ENCODE results near the gene CACNA1G.

- TF ChIP-seq, protein P1, sequence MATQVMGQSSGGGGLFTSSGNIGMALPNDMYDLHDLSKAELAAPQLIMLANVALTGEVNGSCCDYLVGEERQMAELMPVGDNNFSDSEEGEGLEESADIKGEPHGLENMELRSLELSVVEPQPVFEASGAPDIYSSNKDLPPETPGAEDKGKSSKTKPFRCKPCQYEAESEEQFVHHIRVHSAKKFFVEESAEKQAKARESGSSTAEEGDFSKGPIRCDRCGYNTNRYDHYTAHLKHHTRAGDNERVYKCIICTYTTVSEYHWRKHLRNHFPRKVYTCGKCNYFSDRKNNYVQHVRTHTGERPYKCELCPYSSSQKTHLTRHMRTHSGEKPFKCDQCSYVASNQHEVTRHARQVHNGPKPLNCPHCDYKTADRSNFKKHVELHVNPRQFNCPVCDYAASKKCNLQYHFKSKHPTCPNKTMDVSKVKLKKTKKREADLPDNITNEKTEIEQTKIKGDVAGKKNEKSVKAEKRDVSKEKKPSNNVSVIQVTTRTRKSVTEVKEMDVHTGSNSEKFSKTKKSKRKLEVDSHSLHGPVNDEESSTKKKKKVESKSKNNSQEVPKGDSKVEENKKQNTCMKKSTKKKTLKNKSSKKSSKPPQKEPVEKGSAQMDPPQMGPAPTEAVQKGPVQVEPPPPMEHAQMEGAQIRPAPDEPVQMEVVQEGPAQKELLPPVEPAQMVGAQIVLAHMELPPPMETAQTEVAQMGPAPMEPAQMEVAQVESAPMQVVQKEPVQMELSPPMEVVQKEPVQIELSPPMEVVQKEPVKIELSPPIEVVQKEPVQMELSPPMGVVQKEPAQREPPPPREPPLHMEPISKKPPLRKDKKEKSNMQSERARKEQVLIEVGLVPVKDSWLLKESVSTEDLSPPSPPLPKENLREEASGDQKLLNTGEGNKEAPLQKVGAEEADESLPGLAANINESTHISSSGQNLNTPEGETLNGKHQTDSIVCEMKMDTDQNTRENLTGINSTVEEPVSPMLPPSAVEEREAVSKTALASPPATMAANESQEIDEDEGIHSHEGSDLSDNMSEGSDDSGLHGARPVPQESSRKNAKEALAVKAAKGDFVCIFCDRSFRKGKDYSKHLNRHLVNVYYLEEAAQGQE (IDR thresholded peaks at IDR 0.05; ENCODE audit: insufficient read depth in 1 of 2, low read depth in 2 of 2, low read length in 2 of 2): no peak
- TF ChIP-seq POLR2AphosphoS5 (IDR thresholded peaks at IDR 0.05; ENCODE audit: low read depth, low read length) (no peak), TAF1 (IDR thresholded peaks at IDR 0.05; ENCODE audit: borderline replicate concordance, insufficient read depth, low read length) (no peak), SIN3A (IDR thresholded peaks at IDR 0.05; ENCODE audit: borderline replicate concordance, insufficient read depth, low read length) (no peak)
These were observed 22.2 kb downstream of the CACNA1G start for GRCh38 chr17:50582741-50583140.

Measured in PFSK-1 (cell line).